Ectodermal cell (in vitro differentiated cells): ENCODE measurements around the gene SULT4A1.

Experiments
- H3K27ac ChIP-seq: 2 replicates; pipeline ENCODE4 v1.7.0; 2013; ENCODE audit warnings: mild to moderate bottlenecking, low read depth, low read length; ENCODE audit not compliant: insufficient read depth, poor library complexity, severe bottlenecking
- H3K27me3 ChIP-seq: 2 replicates; pipeline ENCODE4 v1.7.0; 2013; ENCODE audit warnings: mild to moderate bottlenecking, low read length; ENCODE audit not compliant: insufficient read depth, control insufficient read depth, poor library complexity, severe bottlenecking
- H3K36me3 ChIP-seq: one replicate; pipeline ENCODE4 v1.7.0; 2013; ENCODE audit warnings: low read length; ENCODE audit not compliant: control insufficient read depth, insufficient read depth
- H3K4me1 ChIP-seq: one replicate; pipeline ENCODE4 v1.7.0; 2013; ENCODE audit warnings: low read length; ENCODE audit not compliant: control insufficient read depth, insufficient read depth
- H3K4me3 ChIP-seq: 2 replicates; pipeline ENCODE4 v1.7.0; 2013; ENCODE audit warnings: low read depth, low read length, control low read depth; ENCODE audit not compliant: insufficient read depth
- H3K9me3 ChIP-seq: 2 replicates; pipeline ENCODE4 v1.7.0; 2013; ENCODE audit warnings: mild to moderate bottlenecking, low read length, moderate library complexity; ENCODE audit not compliant: control insufficient read depth
- WGBS, 2 experiments: methylation state at CpG; one replicate each; pipeline ENCODE4 v1.1.7; 2013; ENCODE audit warnings: missing lambda C conversion rate in 2 of 2; 5-methylcytosine and 5-hydroxymethylcytosine counted together

Gene SULT4A1

DNA sequence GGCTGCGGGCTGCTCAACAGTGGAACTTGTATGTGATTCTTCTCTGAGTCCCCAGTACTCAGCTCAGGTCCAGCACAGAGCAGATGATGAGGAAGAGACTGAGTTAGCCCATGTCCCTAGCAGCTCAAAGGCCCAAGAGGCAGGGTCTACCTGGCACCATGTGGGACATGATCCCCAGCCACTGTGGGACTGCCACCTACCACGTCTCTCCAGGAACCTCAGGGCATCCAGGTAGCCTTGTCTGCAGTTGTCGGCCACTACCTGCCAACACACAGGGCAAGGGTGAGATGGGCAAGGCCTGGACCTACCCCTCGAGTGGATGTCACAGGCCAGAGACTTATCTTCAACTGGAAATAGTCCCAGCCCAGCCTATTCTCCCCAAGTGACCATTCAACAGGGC lies 25.1 kb upstream of the SULT4A1 start:
- WGBS, 2 experiments = 87 to 88% methylated on average over 4 of the region's 4 CpGs
- Histone ChIP-seq H3K36me3 (no peaks in the 10 kb centered on the region), H3K9me3 (no peaks in the 10 kb centered on the region), H3K4me1 (no peaks in the 10 kb centered on the region), H3K27ac (no peak overlapping the region), H3K4me3 (no peak overlapping the region), H3K27me3 (peaks cover 30% of the 10 kb centered on the region)

DNA sequence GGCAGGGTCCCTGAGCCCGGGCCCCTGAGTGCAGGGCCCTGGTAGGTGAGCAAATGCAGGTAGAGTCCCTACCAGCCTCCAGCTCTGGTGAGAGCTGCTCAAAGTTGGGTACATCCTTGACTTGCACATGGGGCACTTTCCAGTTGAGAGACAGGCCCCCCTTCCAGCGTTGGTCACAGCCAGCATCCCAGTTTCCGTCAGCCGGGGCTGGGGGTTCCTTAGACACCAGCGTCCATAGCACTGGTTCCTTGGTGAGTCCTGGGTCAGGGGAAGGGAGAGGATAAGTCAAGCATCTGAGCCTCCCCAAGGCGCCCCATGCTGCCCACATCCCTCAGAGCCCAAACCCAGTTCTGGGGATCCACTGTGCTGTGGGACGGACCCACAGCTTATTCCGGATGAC lies 23.9 kb upstream of the SULT4A1 start:
- Histone ChIP-seq H3K4me1 (no peaks in the 10 kb centered on the region), H3K27me3 (peaks cover 19% of the 10 kb centered on the region), H3K27ac (no peak overlapping the region), H3K36me3 (no peaks in the 10 kb centered on the region), H3K4me3 (no peak overlapping the region), H3K9me3 (no peaks in the 10 kb centered on the region)
- 78 to 80% methylated on average over 8 of the region's 8 CpGs for WGBS, 2 experiments

DNA sequence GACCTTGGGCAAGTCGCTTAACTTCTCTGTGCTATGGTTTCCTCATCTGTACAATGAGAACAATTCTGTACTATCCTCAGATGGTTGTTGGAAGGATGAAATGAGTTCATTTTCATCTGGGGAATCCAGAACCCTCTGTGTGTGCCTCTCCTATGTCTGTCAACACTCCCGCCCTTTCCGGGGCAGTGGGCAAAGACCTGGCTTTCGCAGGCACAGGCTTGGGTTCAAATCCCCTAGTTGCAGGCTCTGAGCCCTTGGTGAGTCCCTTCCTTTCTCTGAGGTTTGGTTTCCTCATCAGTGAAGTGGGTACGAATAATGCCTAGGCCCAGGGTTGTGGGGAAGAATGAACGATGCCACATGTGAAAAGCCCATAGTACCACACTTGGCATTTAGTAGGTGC lies 23.5 kb upstream of the SULT4A1 start:
- Histone ChIP-seq H3K27ac (no peak overlapping the region), H3K27me3 (peaks cover 14% of the 10 kb centered on the region), H3K4me1 (no peaks in the 10 kb centered on the region), H3K36me3 (no peaks in the 10 kb centered on the region), H3K9me3 (no peaks in the 10 kb centered on the region), H3K4me3 (no peak overlapping the region)
- WGBS, 2 experiments = 91 to 96% methylated on average over 6 of the region's 6 CpGs

DNA sequence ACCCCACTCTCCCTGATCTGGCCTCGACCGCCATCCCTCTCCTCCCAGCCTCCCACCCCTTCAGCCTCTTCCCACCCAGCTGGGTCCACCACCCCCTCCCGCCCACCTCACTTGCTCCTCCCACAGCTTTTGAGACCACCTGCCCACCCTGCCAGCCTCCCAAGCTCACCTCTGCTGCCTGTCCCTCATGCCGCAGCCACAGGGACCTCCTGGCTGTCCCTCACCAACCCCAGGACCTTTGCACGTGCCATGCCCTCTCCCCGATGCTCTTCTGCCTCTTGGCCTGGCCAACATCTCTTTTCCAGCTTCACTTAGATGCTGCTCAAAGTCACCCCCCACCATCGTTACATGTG lies 23.0 kb upstream of the SULT4A1 start:
- Histone ChIP-seq H3K4me1 (no peaks in the 10 kb centered on the region), H3K4me3 (no peak overlapping the region), H3K27me3 (peaks cover 9% of the 10 kb centered on the region), H3K36me3 (no peaks in the 10 kb centered on the region), H3K9me3 (no peaks in the 10 kb centered on the region), H3K27ac (no peak overlapping the region)
- 72 to 73% methylated on average over 7 of the region's 7 CpGs for WGBS, 2 experiments

DNA sequence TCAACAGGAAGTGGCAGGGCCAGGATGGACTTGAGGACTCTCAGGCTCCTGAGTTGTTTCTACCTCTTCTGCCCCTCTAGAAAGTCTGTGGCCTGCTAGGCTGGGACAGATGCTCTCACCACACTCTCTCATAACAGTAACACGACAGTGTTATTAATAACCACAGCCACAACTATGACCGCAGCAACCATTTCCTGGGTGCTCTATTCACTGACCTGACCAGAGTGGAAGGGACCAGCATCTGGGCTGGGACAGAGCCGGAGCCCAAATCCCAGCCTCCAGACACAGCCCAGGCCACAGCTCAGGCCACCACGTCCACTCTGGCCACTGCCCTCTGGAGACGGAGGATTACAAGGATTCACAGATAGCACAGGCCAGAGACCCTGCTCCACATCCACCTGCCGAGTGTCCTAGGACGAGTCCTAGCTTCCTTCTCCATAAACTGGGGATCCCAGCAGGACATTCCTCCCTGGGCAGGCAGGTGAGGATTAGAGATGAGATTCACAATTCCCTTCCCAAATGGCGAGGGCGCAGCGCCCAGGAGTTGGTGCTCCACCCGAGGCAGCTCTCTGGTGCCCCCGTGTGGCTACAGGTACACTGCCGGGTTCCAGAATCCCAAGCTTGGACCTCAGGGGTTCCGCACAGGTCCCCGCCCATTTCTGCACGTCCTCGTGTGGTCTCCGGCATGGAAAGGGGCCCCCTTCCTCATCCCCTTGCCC lies 22.4 kb upstream of the SULT4A1 start:
- peaks cover 4% of the 10 kb centered on the region for H3K27me3 ChIP-seq
- no peaks in the 10 kb centered on the region for H3K4me1 ChIP-seq
- 42 to 44% methylated on average over 18 of the region's 18 CpGs for WGBS, 2 experiments

DNA sequence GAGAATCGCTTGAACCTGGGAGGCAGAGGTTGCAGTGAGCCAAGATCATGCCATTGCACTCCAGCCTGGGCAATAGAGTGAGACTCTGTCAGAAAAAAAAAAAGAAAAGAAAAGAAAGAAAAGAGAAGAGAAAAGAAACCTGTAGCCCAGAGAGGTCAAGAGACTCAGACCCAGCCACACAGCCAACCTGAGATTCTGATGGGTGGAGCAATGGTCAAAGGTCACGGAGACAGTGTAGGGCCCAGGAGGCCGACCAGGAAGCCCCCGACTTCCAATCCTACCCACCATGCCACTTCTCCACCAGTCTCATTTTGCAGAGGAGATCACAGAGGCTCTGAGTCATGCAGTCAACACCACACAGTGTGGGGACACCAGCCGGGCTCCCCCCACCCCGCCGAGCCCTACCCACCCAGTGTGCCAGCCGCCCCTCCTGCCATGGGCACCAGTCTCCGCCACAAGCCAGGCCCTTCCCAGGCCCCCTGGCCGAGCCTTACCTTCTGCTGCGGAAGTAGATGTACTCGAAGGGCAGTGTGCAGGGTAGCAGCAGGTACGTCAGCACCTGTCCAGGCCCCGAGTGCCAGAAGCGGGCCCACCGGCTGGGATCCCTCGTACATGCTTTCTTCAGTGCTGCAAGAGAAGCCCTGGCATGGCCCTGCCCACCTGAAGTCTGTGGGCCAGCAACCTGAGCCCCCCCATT lies 21.6 kb upstream of the SULT4A1 start:
- Histone ChIP-seq H3K9me3 (no peaks in the 10 kb centered on the region), H3K27me3 (no peaks in the 10 kb centered on the region), H3K36me3 (no peaks in the 10 kb centered on the region), H3K4me1 (no peaks in the 10 kb centered on the region), H3K4me3 (no peak overlapping the region), H3K27ac (no peak overlapping the region)
- WGBS, 2 experiments = 93 to 95% methylated on average over 17 of the region's 17 CpGs

More for the DNA sequence above, 22.4 kb upstream of the SULT4A1 start:
- Histone ChIP-seq H3K36me3 (no peaks in the 10 kb centered on the region), H3K4me3 (no peak overlapping the region), H3K27ac (no peak overlapping the region), H3K9me3 (no peaks in the 10 kb centered on the region)

DNA sequence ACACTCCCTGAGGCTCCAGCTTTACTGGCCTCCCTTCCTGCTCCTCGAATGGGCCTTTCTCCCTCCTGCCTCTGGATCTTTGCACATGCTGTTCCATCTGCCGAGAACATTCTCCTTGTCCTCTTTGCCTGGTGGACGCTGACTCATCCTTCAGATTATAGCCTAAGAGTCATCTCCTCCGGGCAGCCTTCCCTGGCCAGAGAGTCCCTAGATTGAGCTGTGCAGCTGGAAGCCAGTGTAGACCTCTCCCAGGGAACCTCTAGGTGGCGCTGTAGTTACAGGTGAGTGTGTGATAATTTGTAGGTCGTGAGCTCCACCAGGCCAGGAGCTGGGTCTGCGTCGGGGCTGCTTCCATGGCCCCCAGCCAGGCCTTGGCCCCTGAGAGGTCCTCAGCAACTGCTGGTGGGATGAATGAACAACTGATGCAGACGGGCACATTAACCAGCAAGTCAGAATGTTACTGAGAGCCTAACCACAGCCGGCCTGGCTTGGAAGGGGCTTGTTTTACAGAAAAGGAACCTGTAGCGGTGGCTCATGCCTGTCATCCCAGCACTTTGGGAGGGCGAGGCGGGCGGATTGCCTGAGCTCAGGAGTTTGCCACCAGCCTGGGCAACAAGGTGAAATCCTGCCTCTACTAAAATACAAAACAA lies 20.8 kb upstream of the SULT4A1 start:
- Histone ChIP-seq H3K27ac (no peak overlapping the region), H3K4me3 (no peak overlapping the region), H3K27me3 (no peaks in the 10 kb centered on the region), H3K36me3 (no peaks in the 10 kb centered on the region), H3K4me1 (no peaks in the 10 kb centered on the region), H3K9me3 (no peaks in the 10 kb centered on the region)
- WGBS, 2 experiments = 51 to 53% methylated on average over 14 of the region's 14 CpGs

DNA sequence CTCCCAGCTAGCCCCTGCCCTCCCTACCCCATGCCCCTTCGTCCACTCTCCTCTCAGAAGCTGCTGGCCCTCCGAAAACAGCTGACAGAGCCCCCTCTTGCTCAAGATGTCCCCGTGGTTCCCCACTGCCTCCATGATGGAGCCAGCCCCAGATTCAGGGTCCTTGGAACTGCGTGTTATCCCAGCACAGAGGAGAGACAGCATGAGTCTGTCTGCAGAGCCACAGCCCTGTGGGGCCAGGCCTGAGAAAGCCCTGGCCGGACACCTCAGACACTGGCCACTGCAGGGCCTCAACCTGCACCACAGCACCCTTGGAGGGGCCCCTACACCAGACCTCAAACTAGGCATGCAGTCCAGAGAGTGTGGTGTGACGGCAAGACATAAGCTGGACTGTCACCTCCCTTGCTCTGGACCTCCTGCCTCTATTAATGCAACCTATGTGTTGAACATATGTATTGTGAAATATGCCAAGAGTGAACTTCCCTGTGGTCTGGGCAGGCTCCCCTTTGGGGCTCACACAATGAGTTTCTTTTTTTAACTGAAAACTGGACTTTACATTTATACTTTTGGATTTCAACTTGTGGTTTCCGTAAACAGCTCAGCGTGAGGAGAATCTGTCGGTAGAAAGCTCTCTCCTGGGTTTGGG lies 19.9 kb upstream of the SULT4A1 start:
- Histone ChIP-seq H3K4me1 (no peaks in the 10 kb centered on the region), H3K4me3 (no peak overlapping the region), H3K36me3 (no peaks in the 10 kb centered on the region), H3K27ac (no peak overlapping the region), H3K27me3 (no peaks in the 10 kb centered on the region), H3K9me3 (no peaks in the 10 kb centered on the region)
- 90 to 91% methylated on average over 9 of the region's 9 CpGs for WGBS, 2 experiments

DNA sequence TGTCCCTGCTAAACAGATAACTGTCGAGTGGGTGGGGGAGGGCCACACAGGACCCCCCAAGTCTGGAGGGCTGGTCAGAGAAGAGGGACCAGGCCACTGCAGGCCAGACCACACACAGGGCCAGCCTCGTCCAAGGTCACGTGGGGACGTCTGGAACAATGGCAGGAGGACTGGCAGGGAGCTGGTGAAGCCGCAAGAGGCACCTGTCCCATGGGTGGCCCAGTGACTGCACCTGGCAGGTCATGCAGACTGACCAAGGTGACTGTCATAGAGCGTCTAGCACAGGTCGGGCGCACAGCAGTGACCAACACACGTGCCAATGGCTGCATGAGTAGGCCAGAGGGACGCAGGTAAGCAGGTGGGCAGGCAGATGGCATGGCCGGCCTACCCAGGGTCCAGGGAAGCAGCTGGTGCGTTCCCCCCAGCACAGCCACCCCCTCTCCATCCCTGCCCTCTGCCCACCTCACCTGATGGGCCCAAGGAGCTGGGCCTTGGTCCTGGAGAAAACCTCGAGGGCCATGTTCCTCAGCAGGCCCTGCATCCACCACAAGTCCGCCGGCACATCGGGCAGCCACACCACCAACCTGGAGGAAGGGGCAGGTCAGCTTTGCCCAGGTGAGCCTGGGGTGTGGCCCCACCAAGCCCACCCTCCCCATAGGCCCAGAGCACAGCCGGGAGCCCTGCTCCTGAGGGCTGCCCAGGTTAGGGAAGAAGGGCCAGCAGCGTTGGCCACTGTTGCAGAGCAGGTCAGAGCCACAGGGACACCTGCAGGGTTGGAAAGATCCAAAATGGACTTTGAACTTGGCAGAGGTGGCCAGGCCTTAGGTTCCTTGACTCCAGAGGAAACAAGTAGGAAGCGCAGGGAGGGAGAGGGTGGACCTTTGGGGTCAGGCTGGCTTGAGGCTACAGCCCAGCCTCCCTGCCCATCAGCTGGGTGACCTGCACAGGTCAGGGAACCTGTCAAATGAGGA lies 19.1 kb upstream of the SULT4A1 start:
- no peaks in the 10 kb centered on the region for H3K27me3 ChIP-seq
- H3K4me3 ChIP-seq = no peak overlapping the region
- H3K36me3 ChIP-seq = no peaks in the 10 kb centered on the region
- WGBS, 2 experiments = 92 to 94% methylated on average over 19 of the region's 19 CpGs
- H3K9me3 ChIP-seq = no peaks in the 10 kb centered on the region
- H3K27ac ChIP-seq = no peak overlapping the region
- no peaks in the 10 kb centered on the region for H3K4me1 ChIP-seq
